GM19468 (cell line): Measurements from ENCODE around the gene ADAM10.

Source experiments
- ATAC-seq: cut with Tn5 transposase; IDR thresholded peaks from one replicate; pipeline ENCODE4 v1.9.1; 2021; ENCODE audit warnings: mild to moderate bottlenecking, moderate library complexity, moderate number of reproducible peaks; ENCODE audit not compliant: unreplicated experiment; ENCODE audit errors: extremely low read depth

Gene ADAM10

GRCh38 chr15:58589047-58589446 lies 160.5 kb downstream of the ADAM10 start:
- no peak for ATAC-seq

GRCh38 chr15:58588096-58588495 lies 161.4 kb downstream of the ADAM10 start:
- ATAC-seq: no peak

GRCh38 chr15:58587486-58587885 lies 162.0 kb downstream of the ADAM10 start:
- ATAC-seq: no peak

GRCh38 chr15:58585693-58586443 lies 163.6 kb downstream of the ADAM10 start:
- ATAC-seq: peak; percentile 67

GRCh38 chr15:58584789-58585461 lies 164.6 kb downstream of the ADAM10 start:
- ATAC-seq: no peak

- no peak for ATAC-seq
Observed at GRCh38 chr15:58583171-58583908, 166.2 kb downstream of the ADAM10 start.

- ATAC-seq: no peak
Observed at GRCh38 chr15:58582160-58582559, 167.3 kb downstream of the ADAM10 start.

GRCh38 chr15:58576657-58577056 lies 172.8 kb downstream of the ADAM10 start:
- no peak for ATAC-seq

- ATAC-seq: no peak
Observed at GRCh38 chr15:58575045-58575786, 174.3 kb downstream of the ADAM10 start.

- no peak for ATAC-seq
Observed at GRCh38 chr15:58574631-58575030, 174.9 kb downstream of the ADAM10 start.

- no peak for ATAC-seq
Observed at GRCh38 chr15:58573270-58573669, 176.2 kb downstream of the ADAM10 start.

- ATAC-seq: no peak
Observed at GRCh38 chr15:58572521-58572920, 177.0 kb downstream of the ADAM10 start.

- no peak for ATAC-seq
Observed at GRCh38 chr15:58571491-58571890, 178.0 kb downstream of the ADAM10 start.

GRCh38 chr15:58569455-58569854 lies 180.1 kb downstream of the ADAM10 start:
- no peak for ATAC-seq

- ATAC-seq: no peak
Observed at GRCh38 chr15:58568157-58568571, 181.3 kb downstream of the ADAM10 start.

GRCh38 chr15:58566029-58566428 lies 183.5 kb downstream of the ADAM10 start:
- ATAC-seq: no peak

- ATAC-seq: no peak
Observed at GRCh38 chr15:58565619-58566018, 183.9 kb downstream of the ADAM10 start.

GRCh38 chr15:58564981-58565380 lies 184.5 kb downstream of the ADAM10 start:
- no peak for ATAC-seq

GRCh38 chr15:58562135-58562534 lies 187.4 kb downstream of the ADAM10 start:
- ATAC-seq: no peak

GRCh38 chr15:58561321-58561720 lies 188.2 kb downstream of the ADAM10 start:
- no peak for ATAC-seq
